ENCODE measurements around the gene NOL9. TPM values are rescaled to one million over a fixed set of nuclear protein-coding genes. Genes with fewer than 3 reads are reported as not detected.

Gene NOL9
- polyA plus RNA-seq, 1 of the 3 experiments (the other 2 are of a cell fraction) = 7.1 TPM

GRCh38 chr1:6483017-6483760 lies 71.1 kb downstream of the NOL9 start (continued):
- TF ChIP-seq REST (IDR thresholded peaks at IDR 0.05; ENCODE audit: low read depth, low read length) (no peak), SMC3 (IDR thresholded peaks at IDR 0.05; ENCODE audit: low read depth, low read length) (no peak), TAF1 (IDR thresholded peaks at IDR 0.05; ENCODE audit: borderline replicate concordance, low read depth, low read length) (no peak), CTCF (IDR thresholded peaks at IDR 0.05) (no peak), FOSL2 (IDR thresholded peaks at IDR 0.05; ENCODE audit: borderline replicate concordance, low read depth) (no peak), GABPA (IDR thresholded peaks at IDR 0.05; ENCODE audit: low read depth) (no peak), TEAD4 (IDR thresholded peaks at IDR 0.05; ENCODE audit: borderline replicate concordance, insufficient read depth) (no peak)

- H3K4me2 ChIP-seq = no peak overlapping the region
Observed at GRCh38 chr1:6481820-6482219, 72.5 kb downstream of the NOL9 start.

More at GRCh38 chr1:6481820-6482219, 72.5 kb downstream of the NOL9 start:
- Histone ChIP-seq H3K9me2 (no peaks in the 10 kb centered on the region), H3F3A (replicated peaks; ENCODE audit: insufficient read depth) (no peaks in the 10 kb centered on the region), H3K9ac (no peak overlapping the region), H3K27me3 (ENCODE audit: insufficient read depth) (no peaks in the 10 kb centered on the region), H3K4me1 (ENCODE audit: control insufficient read depth in 1 of 2, insufficient read depth in 2 of 2, low read depth in 1 of 2, low read length in 1 of 2) (peaks cover 0 to 16% of the 10 kb centered on the region in 2 experiments; a peak in 1 of 4 replicates), H3K36me3 (replicated peaks in 1 of 2; ENCODE audit: control insufficient read depth in 1 of 2, insufficient read depth in 2 of 2, low read length in 1 of 2) (no peaks in the 10 kb centered on the region), H3K9me3 (no peaks in the 10 kb centered on the region), H3K27ac (ENCODE audit: low read depth in 2 of 2, low read length in 1 of 2) (no peak overlapping the region), H3K4me3 (ENCODE audit: low read depth in 2 of 2, low read length in 1 of 2) (no peak overlapping the region), H4K20me1 (ENCODE audit: insufficient read depth) (no peaks in the 10 kb centered on the region), H2AFZ (ENCODE audit: low read depth) (no peak overlapping the region), H3K79me2 (ENCODE audit: insufficient read depth) (peaks cover 15% of the 10 kb centered on the region; the same call in 1 of the 2 replicates)
- DNase-seq = no peak
- no peak for TF ChIP-seq GATA2 (CRISPR knock-in tag; IDR thresholded peaks at IDR 0.05)
- no peak for TF ChIP-seq FOXJ3 (CRISPR knock-in tag; IDR thresholded peaks at IDR 0.05)
- no peak for TF ChIP-seq MEF2A (IDR thresholded peaks at IDR 0.05; ENCODE audit: borderline replicate concordance, low read depth)
- TF ChIP-seq RCOR1 (IDR thresholded peaks at IDR 0.05; ENCODE audit: low read length) = no peak
- no peak for TF ChIP-seq RFX5 (IDR thresholded peaks at IDR 0.05; ENCODE audit: low read length)
- no peak for TF ChIP-seq USF2 (IDR thresholded peaks at IDR 0.05; ENCODE audit: borderline replicate concordance, low read depth, low read length)
- no peak for TF ChIP-seq TCF12 (IDR thresholded peaks at IDR 0.05)
- TF ChIP-seq MAX (IDR thresholded peaks at IDR 0.05; ENCODE audit: low read depth) = no peak
- TF ChIP-seq NRF1 (IDR thresholded peaks at IDR 0.05; ENCODE audit: low read depth, low read length) = no peak
- TF ChIP-seq JUND (IDR thresholded peaks at IDR 0.05) = no peak
- no peak for TF ChIP-seq EP300 (IDR thresholded peaks at IDR 0.05; ENCODE audit: borderline replicate concordance in 1 of 2, low read depth in 1 of 2, low read length in 1 of 2)
- no peak for TF ChIP-seq POLR2AphosphoS5 (IDR thresholded peaks at IDR 0.05; ENCODE audit: low read depth, low read length)
- TF ChIP-seq ELF1 (IDR thresholded peaks at IDR 0.05) = no peak
- no peak for TF ChIP-seq YY1 (IDR thresholded peaks at IDR 0.05; ENCODE audit: low read depth)
- no peak for TF ChIP-seq EZH2phosphoT487 (IDR thresholded peaks at IDR 0.05; ENCODE audit: borderline replicate concordance, low read depth)
- no peak for TF ChIP-seq SIN3A (IDR thresholded peaks at IDR 0.05; ENCODE audit: borderline replicate concordance, low read depth, low read length)
- ChIA-PET CTCF (interaction anchor here (0.8 to 16.2 kb wide), 6 partner anchors 8 to 236 kb away, joined by 3 to 439 read pairs (median 4); no protein-coding TSS in a partner anchor), POLR2A (no interaction called here)
- 95% methylated on average over 5 of the region's 5 CpGs for WGBS (ENCODE audit: low lambda C conversion rate)
